Osteocyte (in vitro differentiated cells): ENCODE measurements around the gene TFDP1. TPM values are rescaled to one million over a fixed set of nuclear protein-coding genes. Genes with fewer than 3 reads are reported as not detected.

Source experiments
- DNase-seq: peaks from one replicate; pipeline ENCODE4 v3.0.0; 2021; ENCODE audit warnings: mixed read lengths; ENCODE audit not compliant: unreplicated experiment; ENCODE audit errors: extremely low spot score
- H3K27ac Mint-ChIP-seq: one replicate; pipeline ENCODE4 v1.8.0; 2021; ENCODE audit warnings: mild to moderate bottlenecking, mixed read lengths; ENCODE audit not compliant: unreplicated experiment
- H3K27me3 Mint-ChIP-seq: one replicate; pipeline ENCODE4 v1.8.0; 2021; ENCODE audit warnings: mixed read lengths; ENCODE audit not compliant: unreplicated experiment
- H3K36me3 Mint-ChIP-seq: one replicate; pipeline ENCODE4 v1.8.0; 2021; ENCODE audit warnings: mixed read lengths; ENCODE audit not compliant: unreplicated experiment
- H3K4me1 Mint-ChIP-seq: one replicate; pipeline ENCODE4 v1.8.0; 2021; ENCODE audit warnings: mixed read lengths; ENCODE audit not compliant: unreplicated experiment
- H3K4me3 Mint-ChIP-seq: one replicate; pipeline ENCODE4 v1.8.0; 2021; ENCODE audit warnings: mild to moderate bottlenecking, moderate library complexity, mixed read lengths; ENCODE audit not compliant: unreplicated experiment
- H3K9me3 Mint-ChIP-seq: one replicate; pipeline ENCODE4 v1.8.0; 2021; ENCODE audit warnings: mixed read lengths; ENCODE audit not compliant: unreplicated experiment
- total RNA-seq: library from RNA; stranded (reverse); gene quantifications from 2 replicates; pipeline ENCODE4 v1.2.1, GENCODE V29; 2021
- TF ChIP-seq, protein P1 (sequence below): fragments of 200-600 bp; sonication (generic); IDR thresholded peaks from 2 replicates; pipeline ENCODE4 v1.5.0; 2021; ENCODE audit warnings: antibody characterized with exemption, mild to moderate bottlenecking, moderate library complexity

Gene TFDP1
- total RNA-seq, 1 donor from 2014 or later: 66.9 TPM

DNA sequence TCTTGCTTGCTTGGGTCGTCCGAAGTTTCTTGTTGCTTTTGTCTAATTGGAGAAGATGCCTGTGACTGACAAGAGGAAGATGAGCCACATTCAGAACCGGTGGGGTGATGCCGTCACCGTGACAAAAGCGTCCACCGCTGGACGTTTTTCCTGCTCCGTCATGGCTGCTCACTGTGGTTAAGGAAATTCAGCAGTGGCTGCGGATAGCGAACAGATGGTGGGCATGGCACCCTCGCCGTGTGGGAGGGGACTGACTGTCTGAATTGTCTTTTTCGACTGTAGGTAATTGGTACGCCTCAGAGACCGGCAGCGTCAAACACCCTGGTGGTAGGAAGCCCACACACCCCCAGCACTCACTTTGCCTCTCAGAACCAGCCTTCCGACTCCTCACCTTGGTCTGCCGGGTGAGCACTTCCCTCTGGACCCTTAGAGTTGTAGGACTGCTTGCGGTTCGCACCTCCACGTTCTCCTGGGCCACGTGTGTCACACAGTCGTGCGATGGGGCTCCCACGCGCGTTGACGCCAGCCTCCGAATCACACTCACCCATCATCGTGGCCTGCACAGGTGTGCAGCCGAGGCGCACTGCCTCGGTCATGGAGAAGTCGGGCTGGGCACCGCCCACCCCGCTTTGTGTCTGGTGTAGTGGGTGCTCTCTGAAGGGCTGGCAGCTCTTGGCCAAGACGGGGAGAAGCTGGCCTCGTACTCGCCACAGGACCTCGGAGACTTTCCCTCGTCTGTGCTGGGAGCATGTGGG lies 47.0 kb downstream of the TFDP1 start:
- Mint-ChIP-seq H3K4me3 (no peak overlapping the region), H3K9me3 (no peaks in the 10 kb centered on the region), H3K4me1 (peaks cover 12% of the 10 kb centered on the region), H3K27me3 (no peaks in the 10 kb centered on the region), H3K36me3 (peaks cover 47% of the 10 kb centered on the region), H3K27ac (no peak overlapping the region)
- no peak for DNase-seq
- TF ChIP-seq, protein P1, sequence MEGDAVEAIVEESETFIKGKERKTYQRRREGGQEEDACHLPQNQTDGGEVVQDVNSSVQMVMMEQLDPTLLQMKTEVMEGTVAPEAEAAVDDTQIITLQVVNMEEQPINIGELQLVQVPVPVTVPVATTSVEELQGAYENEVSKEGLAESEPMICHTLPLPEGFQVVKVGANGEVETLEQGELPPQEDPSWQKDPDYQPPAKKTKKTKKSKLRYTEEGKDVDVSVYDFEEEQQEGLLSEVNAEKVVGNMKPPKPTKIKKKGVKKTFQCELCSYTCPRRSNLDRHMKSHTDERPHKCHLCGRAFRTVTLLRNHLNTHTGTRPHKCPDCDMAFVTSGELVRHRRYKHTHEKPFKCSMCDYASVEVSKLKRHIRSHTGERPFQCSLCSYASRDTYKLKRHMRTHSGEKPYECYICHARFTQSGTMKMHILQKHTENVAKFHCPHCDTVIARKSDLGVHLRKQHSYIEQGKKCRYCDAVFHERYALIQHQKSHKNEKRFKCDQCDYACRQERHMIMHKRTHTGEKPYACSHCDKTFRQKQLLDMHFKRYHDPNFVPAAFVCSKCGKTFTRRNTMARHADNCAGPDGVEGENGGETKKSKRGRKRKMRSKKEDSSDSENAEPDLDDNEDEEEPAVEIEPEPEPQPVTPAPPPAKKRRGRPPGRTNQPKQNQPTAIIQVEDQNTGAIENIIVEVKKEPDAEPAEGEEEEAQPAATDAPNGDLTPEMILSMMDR: no peak

DNA sequence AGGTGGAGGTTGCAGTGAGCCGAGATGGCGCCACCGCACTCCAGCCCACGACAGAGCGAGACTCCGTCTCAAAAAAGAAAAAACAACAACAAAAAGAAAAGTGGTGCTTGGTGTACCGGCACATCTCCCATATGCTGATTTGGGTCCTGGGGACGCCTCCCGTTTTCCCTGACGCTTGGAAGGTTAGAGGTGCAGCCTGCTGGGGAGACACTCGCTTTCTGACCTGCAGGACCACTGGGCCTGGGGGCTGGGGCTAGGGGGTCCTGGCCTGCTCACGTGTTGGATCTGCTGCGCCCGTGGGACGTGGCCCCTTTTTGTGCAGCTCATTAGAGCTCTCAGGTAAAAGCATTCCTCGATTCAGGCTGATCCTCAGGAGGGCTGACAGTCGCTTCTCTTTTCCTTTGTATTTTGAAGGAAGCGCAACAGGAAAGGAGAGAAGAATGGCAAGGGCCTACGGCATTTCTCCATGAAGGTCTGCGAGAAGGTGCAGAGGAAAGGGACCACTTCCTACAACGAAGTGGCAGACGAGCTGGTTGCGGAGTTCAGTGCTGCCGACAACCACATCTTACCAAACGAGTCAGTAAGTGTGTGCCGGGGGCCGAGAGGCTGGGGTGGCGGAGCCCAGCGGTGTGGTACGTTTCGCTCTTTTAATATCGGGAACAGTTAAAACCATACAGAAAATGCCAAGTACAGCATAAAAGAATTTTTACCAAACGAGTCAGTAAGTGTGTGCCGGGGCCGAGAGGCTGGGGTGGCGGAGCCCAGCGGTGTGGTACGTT lies 48.3 kb downstream of the TFDP1 start:
- Mint-ChIP-seq H3K4me1 (peaks cover 4% of the 10 kb centered on the region), H3K9me3 (no peaks in the 10 kb centered on the region), H3K27me3 (no peaks in the 10 kb centered on the region), H3K27ac (no peak overlapping the region), H3K36me3 (peaks cover 57% of the 10 kb centered on the region), H3K4me3 (no peak overlapping the region)
- no peak for DNase-seq
- TF ChIP-seq, protein P1: no peak

DNA sequence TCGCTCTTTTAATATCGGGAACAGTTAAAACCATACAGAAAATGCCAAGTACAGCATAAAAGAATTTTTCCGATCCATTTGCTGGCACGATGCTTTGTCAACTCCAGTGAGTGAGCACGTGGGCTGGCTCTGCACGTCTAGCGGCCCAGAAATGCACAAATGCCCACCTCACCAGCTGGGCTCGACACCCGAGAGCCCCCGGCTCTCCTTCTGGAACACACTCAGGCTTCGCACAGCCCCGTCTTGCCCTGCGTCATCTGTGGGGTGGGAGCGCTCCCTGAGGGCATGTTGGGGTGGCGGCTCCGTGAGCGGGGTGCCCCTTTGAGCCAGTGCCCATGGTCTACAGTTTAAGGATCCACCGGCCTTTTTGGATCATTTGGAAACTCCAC lies 48.9 kb downstream of the TFDP1 start:
- Mint-ChIP-seq H3K36me3 (peaks cover 60% of the 10 kb centered on the region), H3K9me3 (no peaks in the 10 kb centered on the region), H3K4me3 (no peak overlapping the region), H3K27me3 (no peaks in the 10 kb centered on the region), H3K27ac (no peak overlapping the region), H3K4me1 (peaks cover 2% of the 10 kb centered on the region)
- no peak for DNase-seq
- TF ChIP-seq, protein P1: no peak

DNA sequence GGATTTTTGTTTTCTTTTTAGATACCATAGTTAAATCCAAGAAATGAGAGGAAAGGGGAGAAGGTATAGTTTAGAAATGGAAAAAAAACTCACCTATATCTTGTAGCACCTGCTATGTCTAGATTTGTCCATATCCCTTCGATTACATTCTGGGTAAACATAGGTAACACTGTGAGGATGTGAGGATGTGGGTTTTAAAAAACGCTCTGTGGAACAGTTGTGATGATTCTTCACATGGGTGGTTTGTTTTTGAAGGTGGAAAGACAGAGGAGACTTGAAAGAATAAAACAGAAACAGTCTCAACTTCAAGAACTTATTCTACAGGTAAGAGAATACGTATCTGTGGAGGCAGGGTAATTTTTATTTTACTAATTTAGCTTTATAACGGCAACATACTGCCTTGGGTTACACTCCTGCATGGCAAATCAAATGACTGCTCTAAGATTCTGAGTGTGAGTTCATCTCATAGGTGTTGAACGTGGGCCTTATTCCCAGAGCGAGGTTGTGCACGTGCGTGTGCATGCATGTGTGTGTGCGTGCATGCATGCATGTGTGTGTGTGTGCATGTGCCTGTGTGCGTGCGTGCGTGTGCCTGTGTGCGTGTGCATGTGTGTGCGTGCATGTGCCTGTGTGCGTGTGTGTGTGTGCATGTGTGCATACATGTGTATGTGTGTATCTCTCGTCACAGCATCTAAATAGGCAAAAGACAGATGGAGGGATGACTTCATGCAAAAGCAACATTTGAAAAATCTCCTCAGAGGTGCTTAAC lies 49.9 kb downstream of the TFDP1 start:
- H3K27me3 Mint-ChIP-seq: no peaks in the 10 kb centered on the region

More for the DNA sequence above, 49.9 kb downstream of the TFDP1 start:
- no peak for DNase-seq
- TF ChIP-seq, protein P1: no peak
- Mint-ChIP-seq H3K4me1 (no peaks in the 10 kb centered on the region), H3K27ac (no peak overlapping the region), H3K36me3 (peaks cover 59% of the 10 kb centered on the region), H3K9me3 (no peaks in the 10 kb centered on the region), H3K4me3 (no peak overlapping the region)
